ENCODE data around the gene GRID1. TPM values are rescaled to one million over a fixed set of nuclear protein-coding genes. Genes with fewer than 3 reads are reported as not detected.

The GRID1 gene
- total RNA-seq, 2 donors from 2014 or later: 0.37 to 0.67 TPM

GRCh38 chr10:86200269-86200668 is 166.3 kb downstream of the GRID1 start:
- TF ChIP-seq CTCF (IDR thresholded peaks at IDR 0.05): no peak

DNA sequence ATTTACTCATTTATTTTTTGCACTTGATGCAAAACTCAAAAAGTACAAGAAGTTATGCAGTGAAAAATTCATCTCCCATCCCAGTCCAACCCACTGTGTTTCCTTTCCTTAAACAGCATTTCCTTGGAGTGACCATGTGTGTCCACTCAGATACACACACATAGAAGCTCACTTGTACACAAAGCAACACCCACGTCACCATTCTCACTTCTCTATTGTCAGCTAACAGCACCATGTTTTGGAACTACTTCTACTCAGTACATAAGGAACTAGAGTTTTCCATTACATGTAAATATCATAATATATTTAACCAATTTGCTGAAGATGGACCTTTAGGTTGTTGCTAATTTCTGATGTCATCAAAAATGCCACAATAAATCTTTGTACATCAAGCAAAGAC is 167.6 kb downstream of the GRID1 start:
- H3K27me3 ChIP-seq: no peaks in the 10 kb centered on the region
- H3K4me1 ChIP-seq: no peaks in the 10 kb centered on the region
- no peaks in the 10 kb centered on the region for H3K9me3 ChIP-seq
- H3K27ac ChIP-seq: no peak overlapping the region
- no peak for TF ChIP-seq CTCF (IDR thresholded peaks at IDR 0.05)
- H3K36me3 ChIP-seq: no peaks in the 10 kb centered on the region
- no peak for DNase-seq (ENCODE audit: low spot score)
- no peak overlapping the region for H3K4me3 ChIP-seq

More at GRCh38 chr10:86200269-86200668, 166.3 kb downstream of the GRID1 start:
- H3K4me3 ChIP-seq: no peak overlapping the region
- no peaks in the 10 kb centered on the region for H3K4me1 ChIP-seq
- no peaks in the 10 kb centered on the region for H3K36me3 ChIP-seq
- no peak overlapping the region for H3K27ac ChIP-seq
- H3K27me3 ChIP-seq: no peaks in the 10 kb centered on the region
- no peaks in the 10 kb centered on the region for H3K9me3 ChIP-seq
- no peak for DNase-seq (ENCODE audit: low spot score)

GRCh38 chr10:86198271-86198670 is 168.3 kb downstream of the GRID1 start:
- no peak for TF ChIP-seq CTCF (IDR thresholded peaks at IDR 0.05)
- DNase-seq (ENCODE audit: low spot score): no peak
- no peaks in the 10 kb centered on the region for H3K9me3 ChIP-seq
- no peaks in the 10 kb centered on the region for H3K36me3 ChIP-seq
- H3K4me1 ChIP-seq: no peaks in the 10 kb centered on the region
- H3K4me3 ChIP-seq: no peak overlapping the region
- no peak overlapping the region for H3K27ac ChIP-seq
- no peaks in the 10 kb centered on the region for H3K27me3 ChIP-seq

- H3K4me1 ChIP-seq: no peaks in the 10 kb centered on the region
- H3K9me3 ChIP-seq: no peaks in the 10 kb centered on the region
Measured at GRCh38 chr10:86197166-86197790, 169.3 kb downstream of the GRID1 start.

DNA sequence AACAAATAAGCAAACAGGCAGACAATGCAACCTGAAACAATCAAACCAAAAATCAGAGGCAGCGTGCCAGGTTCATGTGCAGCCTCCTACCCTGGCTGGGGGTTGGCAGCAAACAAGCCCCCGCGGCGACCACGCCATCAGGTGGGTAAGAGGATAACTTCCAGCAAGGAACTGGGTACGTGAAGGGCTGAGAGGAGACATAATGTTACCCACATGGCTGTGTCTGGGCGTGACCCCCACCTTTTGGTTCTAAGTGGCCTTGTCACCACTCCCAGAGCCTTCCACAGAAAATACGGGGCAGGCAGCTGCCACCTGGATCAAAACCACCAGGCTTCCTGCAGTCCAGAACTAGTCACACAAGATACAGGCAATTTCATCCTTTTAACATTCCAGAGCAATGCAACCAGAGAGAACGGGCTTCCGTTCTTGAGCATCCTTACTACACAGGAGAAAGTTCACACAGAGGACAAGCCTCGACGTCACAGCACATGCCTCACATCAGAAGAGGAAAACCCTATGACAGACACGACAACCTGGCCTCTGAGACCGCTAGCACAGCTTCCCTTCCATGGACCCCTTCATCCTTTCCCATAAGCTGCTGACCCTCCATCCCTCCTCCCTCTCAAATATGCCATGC is 171.0 kb downstream of the GRID1 start:
- Histone ChIP-seq H3K9me3 (no peaks in the 10 kb centered on the region), H3K27me3 (no peaks in the 10 kb centered on the region), H3K36me3 (no peaks in the 10 kb centered on the region), H3K4me1 (no peaks in the 10 kb centered on the region), H3K27ac (no peak overlapping the region), H3K4me3 (no peak overlapping the region)
- no peak for TF ChIP-seq CTCF (IDR thresholded peaks at IDR 0.05)
- DNase-seq (ENCODE audit: low spot score): no peak

More at GRCh38 chr10:86197166-86197790, 169.3 kb downstream of the GRID1 start:
- DNase-seq (ENCODE audit: low spot score): no peak
- Histone ChIP-seq H3K36me3 (no peaks in the 10 kb centered on the region), H3K27me3 (no peaks in the 10 kb centered on the region), H3K27ac (no peak overlapping the region), H3K4me3 (no peak overlapping the region)
- no peak for TF ChIP-seq CTCF (IDR thresholded peaks at IDR 0.05)
